Karpas-422 (cell line): ENCODE data around the gene TOR4A. TPM values are rescaled to one million over a fixed set of nuclear protein-coding genes. Genes with fewer than 3 reads are reported as not detected.
A peak's percentile ranks its signal among the peaks of the same experiment; 100 is the strongest.

ENCODE experiments used
- DNase-seq: peaks from one replicate; pipeline ENCODE4 v3.0.0-alpha.2; 2015
- H2AFZ ChIP-seq: fragments of 200-600 bp; sonication (generic); 2 replicates; pipeline ENCODE4 v1.6.1; 2014; ENCODE audit warnings: antibody characterized with exemption, low read length, mixed read lengths
- H3K27ac ChIP-seq: fragments of 200-600 bp; sonication (generic); 2 replicates; pipeline ENCODE4 v1.5.1; 2014; ENCODE audit warnings: mild to moderate bottlenecking, low read length, moderate library complexity
- H3K27me3 ChIP-seq: fragments of 200-600 bp; sonication (generic); 2 replicates; pipeline ENCODE4 v1.6.1; 2014; ENCODE audit warnings: low read length, mixed read lengths
- H3K36me3 ChIP-seq: fragments of 200-600 bp; sonication (generic); 2 replicates; pipeline ENCODE4 v1.6.1; 2014; ENCODE audit warnings: low read length, mixed read lengths; ENCODE audit not compliant: insufficient read depth
- H3K4me1 ChIP-seq: fragments of 200-600 bp; sonication (generic); 2 replicates; pipeline ENCODE4 v1.6.1; 2014; ENCODE audit warnings: mild to moderate bottlenecking, low read length, mixed read lengths
- H3K4me2 ChIP-seq: fragments of 200-600 bp; sonication (generic); 2 replicates; pipeline ENCODE4 v1.6.1; 2014; ENCODE audit warnings: low read length, low read depth, mild to moderate bottlenecking; ENCODE audit not compliant: poor library complexity, severe bottlenecking
- H3K4me3 ChIP-seq: fragments of 200-600 bp; sonication (generic); 2 replicates; pipeline ENCODE4 v1.5.1; 2014; ENCODE audit warnings: mild to moderate bottlenecking, antibody characterized with exemption, low read length, mixed read lengths
- H3K79me2 ChIP-seq: fragments of 200-600 bp; sonication (generic); 2 replicates; pipeline ENCODE4 v1.6.1; 2014; ENCODE audit warnings: mild to moderate bottlenecking, low read length, mixed read lengths
- H3K9ac ChIP-seq: fragments of 200-600 bp; sonication (generic); 2 replicates; pipeline ENCODE4 v1.6.0; 2014; ENCODE audit warnings: low read length
- H3K9me2 ChIP-seq: fragments of 200-600 bp; sonication (generic), shearing (Covaris generic); replicated peaks from 2 replicates; pipeline ENCODE4 v1.6.0; 2014; ENCODE audit warnings: mild to moderate bottlenecking, low read length, moderate library complexity; ENCODE audit not compliant: insufficient read depth
- H3K9me3 ChIP-seq: fragments of 300-700, 200-600 bp; sonication (generic); 2 replicates; pipeline ENCODE4 v1.6.1; 2014; ENCODE audit warnings: low read length, mixed read lengths
- H4K20me1 ChIP-seq: fragments of 200-600 bp; sonication (generic); 2 replicates; pipeline ENCODE4 v1.6.1; 2014; ENCODE audit warnings: mild to moderate bottlenecking, antibody characterized with exemption, low read length, low read depth; ENCODE audit not compliant: insufficient read depth
- total RNA-seq: library from RNA; depleted of rRNA; stranded (reverse); fragments of >200 nt; shearing (Covaris generic); gene quantifications from 2 replicates; pipeline ENCODE4 v1.2.3, GENCODE V29; 2014; ENCODE audit warnings: low replicate concordance

Gene TOR4A
- total RNA-seq, 1 experiment from 2014 or later: 8.8 TPM

DNA sequence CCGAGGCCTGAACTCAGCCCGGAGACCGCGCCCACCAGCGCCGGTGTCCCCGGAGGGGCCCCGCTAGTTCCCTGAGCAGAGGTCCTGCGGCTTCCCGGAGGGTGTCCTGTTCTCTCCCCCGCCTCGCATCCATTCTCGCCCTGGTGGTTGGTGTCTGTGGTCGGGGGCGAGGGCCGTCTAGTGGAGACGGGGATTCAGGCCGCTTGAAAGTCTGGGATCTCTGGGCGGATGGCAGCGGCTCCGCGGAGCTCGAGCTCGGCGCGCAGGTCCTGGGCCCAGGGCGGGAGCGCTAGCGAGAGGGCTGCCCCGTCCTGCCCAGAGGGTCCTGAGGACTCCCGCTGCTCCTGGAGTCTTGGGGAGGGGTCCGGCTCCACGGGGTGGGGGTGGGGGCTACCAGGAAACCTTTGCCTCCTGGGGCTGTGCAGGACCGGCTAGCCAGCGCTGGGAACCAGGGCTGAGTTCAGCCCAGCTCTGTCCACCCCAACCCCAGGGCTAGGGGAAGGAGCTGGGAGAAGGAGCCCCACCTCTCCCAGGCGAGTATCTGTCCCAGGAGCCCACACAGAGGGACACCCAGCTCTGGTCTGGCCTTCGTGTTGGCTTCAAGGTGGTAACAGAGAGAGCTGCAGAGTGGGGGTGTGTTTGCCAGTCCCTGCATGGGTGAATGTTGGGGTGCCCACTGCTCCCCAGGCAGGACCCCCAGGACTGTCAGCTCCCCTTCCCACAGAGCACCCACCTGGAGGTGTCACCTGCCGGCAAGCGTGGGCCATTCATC lies 4.0 kb downstream of the TOR4A start:
- no peaks in the 10 kb centered on the region for H3K79me2 ChIP-seq
- H2AFZ ChIP-seq: no peak overlapping the region
- H3K9me2 ChIP-seq: no peaks in the 10 kb centered on the region
- H3K4me2 ChIP-seq: no peak overlapping the region
- no peak overlapping the region for H3K27ac ChIP-seq
- no peak overlapping the region for H3K4me3 ChIP-seq
- peaks cover 32% of the 10 kb centered on the region for H3K4me1 ChIP-seq
- H4K20me1 ChIP-seq: peaks cover 3% of the 10 kb centered on the region; the same call in 1 of the 2 replicates
- H3K27me3 ChIP-seq: no peaks in the 10 kb centered on the region
- no peak overlapping the region for H3K9ac ChIP-seq
- H3K9me3 ChIP-seq: no peaks in the 10 kb centered on the region
- peak; percentile 39 for DNase-seq
- H3K36me3 ChIP-seq: peaks cover 13% of the 10 kb centered on the region

GRCh38 chr9:137286975-137287383 lies 9.5 kb downstream of the TOR4A start:
- Histone ChIP-seq H3K27me3 (no peaks in the 10 kb centered on the region), H3K4me2 (no peak overlapping the region), H3K9me2 (no peaks in the 10 kb centered on the region), H2AFZ (no peak overlapping the region), H3K79me2 (no peaks in the 10 kb centered on the region), H4K20me1 (no peaks in the 10 kb centered on the region), H3K4me3 (no peak overlapping the region), H3K27ac (peak overlapping the region; percentile 69), H3K36me3 (peaks cover 10% of the 10 kb centered on the region), H3K9ac (no peak overlapping the region), H3K9me3 (no peaks in the 10 kb centered on the region), H3K4me1 (peaks cover 13% of the 10 kb centered on the region)
- DNase-seq: peak; percentile 82

- no peak overlapping the region for H3K4me2 ChIP-seq
- H3K9me2 ChIP-seq: no peaks in the 10 kb centered on the region
- no peaks in the 10 kb centered on the region for H3K27me3 ChIP-seq
- H4K20me1 ChIP-seq: no peaks in the 10 kb centered on the region; the same call in 1 of the 2 replicates
- no peak overlapping the region for H3K27ac ChIP-seq
- H2AFZ ChIP-seq: no peak overlapping the region
- H3K9ac ChIP-seq: no peak overlapping the region
- H3K9me3 ChIP-seq: no peaks in the 10 kb centered on the region
- no peak for DNase-seq
- H3K4me1 ChIP-seq: peaks cover 12% of the 10 kb centered on the region
- H3K79me2 ChIP-seq: no peaks in the 10 kb centered on the region
- H3K36me3 ChIP-seq: no peaks in the 10 kb centered on the region
- H3K4me3 ChIP-seq: no peak overlapping the region
Observed at GRCh38 chr9:137293094-137293481, 15.6 kb downstream of the TOR4A start.

GRCh38 chr9:137293482-137294090 lies 16.1 kb downstream of the TOR4A start:
- no peaks in the 10 kb centered on the region for H3K79me2 ChIP-seq
- H4K20me1 ChIP-seq: no peaks in the 10 kb centered on the region; the same call in 1 of the 2 replicates
- no peak overlapping the region for H3K4me2 ChIP-seq
- no peak for DNase-seq
- H3K36me3 ChIP-seq: no peaks in the 10 kb centered on the region
- H3K9me3 ChIP-seq: no peaks in the 10 kb centered on the region
- H3K27ac ChIP-seq: no peak overlapping the region
- H2AFZ ChIP-seq: no peak overlapping the region
- H3K27me3 ChIP-seq: no peaks in the 10 kb centered on the region
- H3K9me2 ChIP-seq: no peaks in the 10 kb centered on the region
- H3K4me1 ChIP-seq: peaks cover 12% of the 10 kb centered on the region
- no peak overlapping the region for H3K9ac ChIP-seq
- H3K4me3 ChIP-seq: no peak overlapping the region

- no peak overlapping the region for H3K4me3 ChIP-seq
- no peak overlapping the region for H2AFZ ChIP-seq
- no peaks in the 10 kb centered on the region; the same call in 1 of the 2 replicates for H4K20me1 ChIP-seq
- H3K9me3 ChIP-seq: no peaks in the 10 kb centered on the region
- H3K79me2 ChIP-seq: no peaks in the 10 kb centered on the region
- peak; percentile 87 for DNase-seq
- H3K4me1 ChIP-seq: peaks cover 16% of the 10 kb centered on the region
- no peaks in the 10 kb centered on the region for H3K9me2 ChIP-seq
- no peaks in the 10 kb centered on the region for H3K27me3 ChIP-seq
- no peaks in the 10 kb centered on the region for H3K36me3 ChIP-seq
- no peak overlapping the region for H3K27ac ChIP-seq
- no peak overlapping the region for H3K4me2 ChIP-seq
- no peak overlapping the region for H3K9ac ChIP-seq
Observed at GRCh38 chr9:137294091-137294680, 16.7 kb downstream of the TOR4A start.

- H3K4me3 ChIP-seq: no peak overlapping the region
- no peak overlapping the region for H3K4me2 ChIP-seq
- H3K27ac ChIP-seq: no peak overlapping the region
- H4K20me1 ChIP-seq: no peaks in the 10 kb centered on the region; the same call in 1 of the 2 replicates
- no peaks in the 10 kb centered on the region for H3K79me2 ChIP-seq
- peaks cover 20% of the 10 kb centered on the region for H3K4me1 ChIP-seq
- no peak overlapping the region for H2AFZ ChIP-seq
- no peaks in the 10 kb centered on the region for H3K27me3 ChIP-seq
- H3K9me2 ChIP-seq: no peaks in the 10 kb centered on the region
- no peak overlapping the region for H3K9ac ChIP-seq
- H3K9me3 ChIP-seq: no peaks in the 10 kb centered on the region
- DNase-seq: no peak
- no peaks in the 10 kb centered on the region for H3K36me3 ChIP-seq
Observed at GRCh38 chr9:137294681-137295237, 17.2 kb downstream of the TOR4A start.

DNA sequence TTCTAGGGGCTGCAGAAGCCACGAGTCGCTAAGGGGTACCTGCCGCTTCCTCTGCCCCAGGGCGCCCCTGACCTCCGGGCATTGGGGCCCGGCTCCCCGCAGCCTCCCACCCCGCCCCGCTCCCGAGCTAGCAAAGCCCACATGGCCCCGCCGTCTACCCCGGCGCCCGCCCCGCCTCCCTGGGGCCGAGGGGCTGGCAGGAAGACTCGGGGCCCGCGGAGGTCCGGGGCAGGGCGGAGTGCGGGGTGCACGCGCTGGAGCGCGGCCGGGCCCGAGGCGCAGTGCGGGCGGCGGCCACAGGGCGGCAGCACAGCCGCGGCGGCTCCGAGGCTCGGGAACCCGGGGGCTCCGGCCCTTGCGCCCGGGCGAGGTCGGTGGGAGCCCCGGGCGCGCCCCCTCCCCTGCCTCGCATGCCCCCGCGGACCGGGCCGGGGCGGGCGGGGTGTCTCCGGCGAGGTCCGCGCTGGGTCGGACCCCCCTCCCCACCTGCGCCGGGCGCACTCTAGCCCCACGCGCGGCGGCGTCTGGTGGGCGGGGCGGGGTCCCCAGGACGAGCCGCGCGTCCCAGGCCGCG lies 17.8 kb downstream of the TOR4A start:
- H4K20me1 ChIP-seq: no peaks in the 10 kb centered on the region; the same call in 1 of the 2 replicates
- no peak overlapping the region for H3K4me2 ChIP-seq
- H3K27ac ChIP-seq: no peak overlapping the region
- no peaks in the 10 kb centered on the region for H3K9me2 ChIP-seq
- H3K27me3 ChIP-seq: no peaks in the 10 kb centered on the region
- no peaks in the 10 kb centered on the region for H3K36me3 ChIP-seq
- DNase-seq: peak; percentile 80
- H2AFZ ChIP-seq: no peak overlapping the region
- H3K79me2 ChIP-seq: no peaks in the 10 kb centered on the region
- peaks cover 24% of the 10 kb centered on the region for H3K4me1 ChIP-seq
- no peaks in the 10 kb centered on the region for H3K9me3 ChIP-seq
- no peak overlapping the region for H3K4me3 ChIP-seq
- H3K9ac ChIP-seq: no peak overlapping the region
